GM12878 (cell line): Measurements from ENCODE around the gene KRTAP4-5.

ENCODE experiments used
- CTCF ChIP-seq, 3 experiments: IDR thresholded peaks in 2 of 3; conservative IDR thresholded peaks in 1 of 3; 2 replicates each; pipeline ENCODE4 v1.5.1; 2011; ENCODE audit warnings: low read depth in 3 of 3, low read length in 3 of 3, mild to moderate bottlenecking in 3 of 3, control low read depth in 2 of 3, moderate library complexity in 2 of 3, inconsistent platforms in 1 of 3, mixed read lengths in 1 of 3; ENCODE audit not compliant: control insufficient read depth in 2 of 3, insufficient read depth in 1 of 3; ENCODE audit errors: extremely low read depth in 1 of 3
- EP300 ChIP-seq, 2 experiments: fragments of 150-350 bp in 1 of 2; IDR thresholded peaks; 2 replicates each; pipeline ENCODE4 v1.6.1; 2011 to 2012; ENCODE audit warnings: low read depth in 2 of 2, low read length in 2 of 2, borderline replicate concordance in 1 of 2, improper control_type of control experiment in 1 of 2, inconsistent platforms in 1 of 2; ENCODE audit not compliant: control insufficient read depth in 1 of 2
- EZH2 ChIP-seq: IDR thresholded peaks from 2 replicates; pipeline ENCODE4 v1.6.1; 2012; ENCODE audit warnings: low read depth, mild to moderate bottlenecking, control low read depth, inconsistent platforms, low read length, borderline replicate concordance; ENCODE audit not compliant: control insufficient read depth
- GABPA ChIP-seq: IDR thresholded peaks from 2 replicates; pipeline ENCODE4 v1.6.1; 2014; ENCODE audit warnings: antibody characterized with exemption, low read depth, mild to moderate bottlenecking, inconsistent platforms
- LARP7 ChIP-seq: fragments of 450-650 bp; IDR thresholded peaks from 2 replicates; pipeline ENCODE4 v1.6.1; 2017; ENCODE audit warnings: mild to moderate bottlenecking
- MXI1 ChIP-seq: fragments of 150-350 bp; IDR thresholded peaks from 2 replicates; pipeline ENCODE4 v1.6.1; 2011; ENCODE audit warnings: low read depth, mild to moderate bottlenecking, inconsistent platforms, low read length, improper control_type of control experiment
- PAX5 ChIP-seq: IDR thresholded peaks from 2 replicates; pipeline ENCODE4 v1.6.1; 2011; ENCODE audit warnings: low read depth, low read length, borderline replicate concordance
- RAD21 ChIP-seq: IDR thresholded peaks from 2 replicates; pipeline ENCODE4 v1.6.1; 2011; ENCODE audit warnings: mild to moderate bottlenecking, low read depth, low read length, moderate library complexity; ENCODE audit not compliant: insufficient read depth
- SIN3A ChIP-seq: IDR thresholded peaks from 2 replicates; pipeline ENCODE4 v1.6.1; 2012; ENCODE audit warnings: low read depth, low read length, improper control_type of control experiment
- ZNF687 ChIP-seq: fragments of 450-650 bp; IDR thresholded peaks from 2 replicates; pipeline ENCODE4 v1.6.1; 2017; ENCODE audit warnings: mild to moderate bottlenecking, moderate library complexity
- ZSCAN29 ChIP-seq: fragments of 450-650 bp; IDR thresholded peaks from 2 replicates; pipeline ENCODE4 v1.6.1; 2017; ENCODE audit warnings: mild to moderate bottlenecking, moderate library complexity

- TF ChIP-seq MXI1 (no peak), CTCF (IDR thresholded peaks at IDR 0.05 in 2 of 3, conservative IDR thresholded peaks at IDR 0.05 in 1 of 3; ENCODE audit: control insufficient read depth in 2 of 3, extremely low read depth in 1 of 3, insufficient read depth in 1 of 3, low read depth in 3 of 3, low read length in 3 of 3) (no peak), RAD21 (no peak), EZH2 (no peak), ZNF687 (no peak), SIN3A (no peak), ZSCAN29 (no peak), GABPA (no peak), PAX5 (no peak), EP300 (IDR thresholded peaks at IDR 0.05; ENCODE audit: borderline replicate concordance in 1 of 2, control insufficient read depth in 1 of 2, low read depth in 2 of 2, low read length in 2 of 2) (no peak), LARP7 (no peak)
Observed at GRCh38 chr17:41190328-41190727, 40.7 kb upstream of the KRTAP4-5 start.
